K562 (cell line): Measurements from ENCODE around the gene RPL22. TPM values are rescaled to one million over a fixed set of nuclear protein-coding genes. Genes with fewer than 3 reads are reported as not detected.

ENCODE experiments used
- ATAC-seq: fragments of 200-7000 bp; cut with Tn5 transposase; 3 replicates; pipeline ENCODE4 v1.9.1; 2020; ENCODE audit warnings: moderate library complexity
- BruUV-seq: library from RNA; stranded (reverse); fragments of 400-500 nt; replicated peaks from 2 replicates; lab custom pipeline; 2021; lab: Mats Ljungman, UMichigan
- CTCF ChIA-PET: fragments of 300-600 bp; formaldehyde crosslinking; extraction: SDS; loops from one replicate; lab custom pipeline; 2021; ENCODE audit warnings: low intra/inter-chr PET ratio; lab: Yijun Ruan, JAX
- POLR2A ChIA-PET: fragments of 300-600, 350-650 bp; sonication (Branson Sonifier 250); formaldehyde crosslinking; extraction: SDS; loops from one replicate; lab custom pipeline; 2021; ENCODE audit warnings: antibody characterized with exemption, inconsistent platforms; lab: Yijun Ruan, JAX
- DNase-seq, 4 experiments: peaks; one replicate each; pipeline versions ENCODE4 v3.0.0 to v3.0.0-alpha.2; 2011 to 2018; ENCODE audit warnings: low spot score in 3 of 4, mixed read lengths in 3 of 4; ENCODE audit errors: extremely low read depth in 1 of 4
- FAIRE-seq: peaks from 2 replicates; lab custom pipeline; 2011; peaks lifted over from hg19 to GRCh38; lab: Jason Lieb, UNC
- H2AFZ ChIP-seq: 2 replicates; pipeline ENCODE4 v1.6.0; 2011; ENCODE audit warnings: low read depth, low read length, control low read depth, inconsistent platforms
- H3K27ac ChIP-seq: fragments of 200-600 bp; 3 replicates; pipeline ENCODE4 v1.8.0; 2011; ENCODE audit warnings: low read depth, mild to moderate bottlenecking, control low read depth, inconsistent platforms, low read length, moderate library complexity, mixed read lengths; ENCODE audit errors: extremely low read depth
- H3K27me3 ChIP-seq, 2 experiments: fragments of 300-600 bp in 1 of 2; 2 replicates in 1 of 2; 3 replicates in 1 of 2; pipeline versions ENCODE4 v1.6.0 to v1.8.0; 2011; ENCODE audit warnings: inconsistent platforms in 2 of 2, low read length in 2 of 2, mild to moderate bottlenecking in 1 of 2, mixed read lengths in 1 of 2, moderate library complexity in 1 of 2; ENCODE audit not compliant: control insufficient read depth in 2 of 2, insufficient read depth in 2 of 2
- H3K36me3 ChIP-seq: fragments of 300-600 bp; 3 replicates; pipeline ENCODE4 v1.8.0; 2011; ENCODE audit warnings: mild to moderate bottlenecking, low read length, inconsistent platforms; ENCODE audit not compliant: control insufficient read depth, insufficient read depth
- H3K4me1 ChIP-seq, 2 experiments: fragments of 200-600 bp in 1 of 2; replicated peaks in 1 of 2; 2 replicates in 1 of 2; 3 replicates in 1 of 2; pipeline versions ENCODE4 v1.5.1 to v1.8.0; 2011; ENCODE audit warnings: inconsistent platforms in 2 of 2, low read length in 2 of 2, mild to moderate bottlenecking in 1 of 2, mixed read lengths in 1 of 2, moderate library complexity in 1 of 2; ENCODE audit not compliant: control insufficient read depth in 2 of 2, insufficient read depth in 2 of 2
- H3K4me2 ChIP-seq: 2 replicates; pipeline ENCODE4 v1.6.1; 2011; ENCODE audit warnings: low read length, control low read depth, inconsistent platforms, mixed read lengths; ENCODE audit not compliant: insufficient read depth
- H3K4me3 ChIP-seq: fragments of 200-600 bp; sonication (generic), shearing (Covaris generic); 2 replicates; pipeline ENCODE4 v1.5.1; 2016; ENCODE audit warnings: control low read depth, inconsistent platforms
- H3K79me2 ChIP-seq: fragments of 200-600 bp; 3 replicates; pipeline ENCODE4 v1.8.0; 2011; ENCODE audit warnings: low read length, inconsistent platforms; ENCODE audit not compliant: control insufficient read depth, insufficient read depth
- H3K9ac ChIP-seq, 2 experiments: 2 replicates each; pipeline versions ENCODE4 v1.6.0 to v1.6.1; 2011; ENCODE audit warnings: low read depth in 2 of 2, low read length in 2 of 2, control low read depth in 1 of 2, inconsistent platforms in 1 of 2, mild to moderate bottlenecking in 1 of 2, mixed read lengths in 1 of 2; ENCODE audit not compliant: insufficient read depth in 1 of 2
- H3K9me1 ChIP-seq: one replicate; pipeline ENCODE4 v1.6.0; 2011; ENCODE audit warnings: inconsistent platforms, mild to moderate bottlenecking, low read length, moderate library complexity; ENCODE audit not compliant: control insufficient read depth, insufficient read depth
- H3K9me3 ChIP-seq: replicated peaks from 2 replicates; pipeline ENCODE4 v1.5.1; 2011; ENCODE audit warnings: low read depth, low read length, inconsistent platforms; ENCODE audit not compliant: control insufficient read depth, insufficient read depth
- H4K20me1 ChIP-seq: replicated peaks from 2 replicates; pipeline ENCODE4 v1.6.1; 2011; ENCODE audit warnings: low read length, inconsistent platforms, mixed read lengths; ENCODE audit not compliant: control insufficient read depth, insufficient read depth
- CEBPG ChIP-seq, 3 experiments: fragments of 200-800 bp in 1 of 3; sonication (Bioruptor generic) in 1 of 3; sonication (generic) in 1 of 3; formaldehyde crosslinking in 1 of 3; IDR thresholded peaks in 2 of 3; conservative IDR thresholded peaks in 1 of 3; 2 replicates each; pipeline versions ENCODE4 v1.6.1 to v1.8.0; 2016 to 2022; ENCODE audit warnings: missing compliant biosample characterization in 2 of 3, missing genetic modification characterization in 2 of 3, mild to moderate bottlenecking in 1 of 3, missing genetic modification reagents in 1 of 3
- RBFOX2 ChIP-seq: fragments of 200-400 bp; formaldehyde crosslinking; IDR thresholded peaks from 2 replicates; pipeline ENCODE4 v1.6.1; 2017; ENCODE audit warnings: low read depth, mild to moderate bottlenecking, low read length, moderate library complexity
- ZC3H4 ChIP-seq: sonication (generic); formaldehyde crosslinking; IDR thresholded peaks from 2 replicates; pipeline ENCODE4 v1.9.0; 2021; ENCODE audit warnings: missing genetic modification reagents, borderline replicate concordance
- WGBS: fragments of 100-300 bp; shearing (Covaris generic); methylation state at CpG from one replicate; pipeline ENCODE4 v1.1.6; 2016; ENCODE audit warnings: low coverage, mixed read lengths; ENCODE audit not compliant: insufficient coverage; ENCODE audit errors: missing lambda C conversion rate; 5-methylcytosine and 5-hydroxymethylcytosine counted together
- in situ Hi-C: fragments of 300-500 bp; cut with MboI; formaldehyde crosslinking; loops from 4 replicates; pipeline ENCODE4 v1.15.0; 2018; ENCODE audit warnings: inconsistent platforms, mixed read lengths
- intact Hi-C: fragments of 100-400 bp; cut with micrococcal nuclease; formaldehyde crosslinking; loops from 2 replicates; pipeline ENCODE4 v1.14.2; 2022
- polyA plus RNA-seq, 8 experiments: library from polyadenylated mRNA; depleted of rRNA in 4 of 8; stranded (reverse) in 5 of 8; unstranded in 3 of 8; fragments of >200 nt; fragmentation: Nextera tagmentation in 2 of 8; fragmentation: Illumina TruSeq in 1 of 8; extraction: Ambion mirVana in 2 of 8; extraction: Trizol in 1 of 8; gene quantifications; 2 replicates each; pipeline versions ENCODE4 v1.2.1 to v1.2.3, GENCODE V29; 2011 to 2014; ENCODE audit warnings: inconsistent platforms in 1 of 8, missing spikeins in 1 of 8
- total RNA-seq, 7 experiments: library from RNA; depleted of rRNA in 6 of 7; stranded (reverse); fragments of >200 nt in 6 of 7; fragmentation: Illumina TruSeq in 2 of 7; extraction: Trizol in 2 of 7; gene quantifications; 2 replicates each; pipeline versions ENCODE4 v1.2.1 to v1.2.3, GENCODE V29; 2011 to 2021; ENCODE audit warnings: low replicate concordance in 1 of 7

The RPL22 gene
- total and polyA plus RNA-seq, 9 of the 15 experiments (the other 6 are each of a cell fraction or from before 2014, with no cell fraction given) = 467 to 1,165 (median 607) TPM

GRCh38 chr1:6207075-6207885 is 7.9 kb upstream of the RPL22 start:
- H4K20me1 ChIP-seq = no peaks in the 10 kb centered on the region
- ATAC-seq (no peak), FAIRE-seq (no peak), DNase-seq (no peak)
- CTCF ChIA-PET = no interaction called here
- TSS peak; percentile 36 for BruUV-seq
- peak overlapping the region; percentile 85 for H3K4me2 ChIP-seq
- no peak overlapping the region for H3K27ac ChIP-seq
- peaks cover 14 to 83% of the 10 kb centered on the region in 2 experiments; a peak in 4 of 5 replicates for H3K4me1 ChIP-seq
- peaks cover 4% of the 10 kb centered on the region for H3K9me1 ChIP-seq
- peak overlapping the region; percentile 62 for H3K4me3 ChIP-seq
- peaks cover 38% of the 10 kb centered on the region; the same call in 2 of the 3 replicates for H3K36me3 ChIP-seq
- H2AFZ ChIP-seq = no peak overlapping the region
- H3K27me3 ChIP-seq = no peaks in the 10 kb centered on the region
- 79% methylated on average over 9 of the region's 19 CpGs for WGBS
- no peaks in the 10 kb centered on the region for H3K9me3 ChIP-seq
- H3K9ac ChIP-seq = peak overlapping the region; percentile 68 to 95
- POLR2A ChIA-PET = interaction anchor here (0.6 to 1.7 kb wide), 8 partner anchors 9 to 296 kb away, joined by 3 to 10 read pairs (median 3); partner anchors contain the start of gene ICMT
- TF ChIP-seq ZC3H4 (CRISPR knock-in tag) (0 out of 2 replicates have a peak, but pooled peaks have one; percentile 35), CEBPG (CRISPR knock-in tag; IDR thresholded peaks at IDR 0.05) (no peak), CEBPG (tag; conservative IDR thresholded peaks at IDR 0.05 in 1 of 2, IDR thresholded peaks at IDR 0.05 in 1 of 2) (no peak), RBFOX2 (peak; percentile 33; the same call in 1 of the 2 replicates)
- peaks cover 56% of the 10 kb centered on the region for H3K79me2 ChIP-seq
- intact Hi-C loops = no loop called here
- in situ Hi-C loops = no loop called here
